H1 (cell line): ENCODE measurements around the gene CENPP. TPM values are rescaled to one million over a fixed set of nuclear protein-coding genes. Genes with fewer than 3 reads are reported as not detected.

Experiments used
- CTCF ChIA-PET: fragments of 300-600 bp; sonication (Branson Sonifier 250); formaldehyde crosslinking; loops from one replicate; lab custom pipeline; 2021; ENCODE audit not compliant: partially characterized antibody; lab: Charles Lee
- POLR2A ChIA-PET: fragments of 300-600 bp; sonication (Branson Sonifier 250); formaldehyde crosslinking; loops from one replicate; lab custom pipeline; 2021; ENCODE audit warnings: inconsistent platforms; ENCODE audit not compliant: partially characterized antibody; lab: Charles Lee
- DNase-seq, 2 experiments: peaks; one replicate each; pipeline versions ENCODE4 v3.0.0 to v3.0.0-alpha.2; 2010 to 2022; ENCODE audit warnings: low spot score in 2 of 2, low read depth in 1 of 2, mixed read lengths in 1 of 2
- FAIRE-seq: peaks from 2 replicates; lab custom pipeline; 2011; peaks lifted over from hg19 to GRCh38; lab: Jason Lieb, UNC
- H2AFZ ChIP-seq: 2 replicates; pipeline ENCODE4 v1.8.1; 2012; ENCODE audit warnings: low read length, inconsistent platforms
- H2AK5ac ChIP-seq: 2 replicates; pipeline ENCODE4 v1.6.1; 2013; ENCODE audit warnings: low read depth, low read length
- H2BK120ac ChIP-seq: replicated peaks from 2 replicates; pipeline ENCODE3; 2013; ENCODE audit warnings: low read depth, low read length, inconsistent platforms
- H2BK12ac ChIP-seq: 2 replicates; pipeline ENCODE4 v1.6.1; 2013; ENCODE audit warnings: low read depth, low read length
- H2BK15ac ChIP-seq: 2 replicates; pipeline ENCODE4 v1.6.1; 2013; ENCODE audit warnings: low read length
- H2BK20ac ChIP-seq: 2 replicates; pipeline ENCODE4 v1.6.1; 2013; ENCODE audit warnings: low read length
- H2BK5ac ChIP-seq: 2 replicates; pipeline ENCODE4 v1.6.1; 2013; ENCODE audit warnings: low read depth, low read length
- H3K14ac ChIP-seq: 2 replicates; pipeline ENCODE4 v1.6.1; 2013; ENCODE audit warnings: inconsistent platforms; ENCODE audit not compliant: insufficient read length
- H3K18ac ChIP-seq: 2 replicates; pipeline ENCODE4 v1.6.1; 2013; ENCODE audit warnings: low read length; ENCODE audit errors: extremely low read depth
- H3K23ac ChIP-seq: 2 replicates; pipeline ENCODE4 v1.6.1; 2013; ENCODE audit warnings: inconsistent platforms; ENCODE audit not compliant: insufficient read length
- H3K23me2 ChIP-seq: 2 replicates; pipeline ENCODE4 v1.6.1; 2013; ENCODE audit warnings: low read depth, low read length
- H3K27ac ChIP-seq: 2 replicates; pipeline ENCODE4 v1.6.1; 2011; ENCODE audit warnings: low read depth, low read length, inconsistent platforms
- H3K27me3 ChIP-seq, 4 experiments: replicated peaks in 1 of 4; 1 replicate in 1 of 4; 2 replicates in 3 of 4; pipeline versions ENCODE4 v1.6.1 to v1.8.1; 2011 to 2013; ENCODE audit warnings: low read length in 3 of 4, mild to moderate bottlenecking in 3 of 4, inconsistent platforms in 2 of 4, mixed read lengths in 2 of 4, moderate library complexity in 1 of 4; ENCODE audit not compliant: control insufficient read depth in 3 of 4, insufficient read depth in 3 of 4; ENCODE audit errors: extremely low read depth in 1 of 4
- H3K36me3 ChIP-seq, 4 experiments: 2 replicates each; pipeline versions ENCODE4 v1.6.1 to v1.8.1; 2011 to 2013; ENCODE audit warnings: mild to moderate bottlenecking in 4 of 4, low read length in 3 of 4, moderate library complexity in 2 of 4, control low read depth in 1 of 4, inconsistent platforms in 1 of 4; ENCODE audit not compliant: insufficient read depth in 4 of 4, control insufficient read depth in 2 of 4
- H3K4ac ChIP-seq: replicated peaks from 2 replicates; pipeline ENCODE3; 2013; ENCODE audit warnings: low read length, low read depth, mixed read lengths, inconsistent platforms; ENCODE audit not compliant: insufficient read length
- H3K4me1 ChIP-seq, 4 experiments: replicated peaks in 1 of 4; 1 replicate in 1 of 4; 2 replicates in 3 of 4; pipeline versions ENCODE4 v1.6.1 to v1.8.1; 2011 to 2013; ENCODE audit warnings: low read length in 3 of 4, inconsistent platforms in 2 of 4, mixed read lengths in 1 of 4; ENCODE audit not compliant: insufficient read depth in 4 of 4, control insufficient read depth in 3 of 4
- H3K4me2 ChIP-seq, 2 experiments: 2 replicates each; pipeline versions ENCODE4 v1.6.1 to v1.8.1; 2011 to 2013; ENCODE audit warnings: low read depth in 2 of 2, low read length in 2 of 2, control low read depth in 1 of 2, inconsistent platforms in 1 of 2, mild to moderate bottlenecking in 1 of 2; ENCODE audit not compliant: insufficient read depth in 1 of 2
- H3K4me3 ChIP-seq, 4 experiments: fragments of 200-600, 300-600 bp in 1 of 4; sonication (generic), shearing (Covaris generic), sonication (Bioruptor Twin) in 1 of 4; 2 replicates each; pipeline versions ENCODE4 v1.5.1 to v1.8.1; 2011 to 2016; ENCODE audit warnings: low read length in 4 of 4, low read depth in 3 of 4, control low read depth in 2 of 4, inconsistent platforms in 2 of 4, mild to moderate bottlenecking in 2 of 4, mixed read lengths in 1 of 4, moderate library complexity in 1 of 4; ENCODE audit not compliant: insufficient read depth in 2 of 4; ENCODE audit errors: extremely low read depth in 1 of 4
- H3K56ac ChIP-seq: replicated peaks from 2 replicates; pipeline ENCODE3; 2013; ENCODE audit warnings: low read depth, mild to moderate bottlenecking, mixed read lengths, low read length, inconsistent platforms; ENCODE audit not compliant: insufficient read length
- H3K79me1 ChIP-seq: 2 replicates; pipeline ENCODE4 v1.6.1; 2013; ENCODE audit warnings: low read depth, low read length, control low read depth
- H3K79me2 ChIP-seq, 2 experiments: 2 replicates each; pipeline versions ENCODE4 v1.6.1 to v1.8.1; 2012 to 2013; ENCODE audit warnings: low read length in 2 of 2, mild to moderate bottlenecking in 2 of 2, inconsistent platforms in 1 of 2; ENCODE audit not compliant: insufficient read depth in 2 of 2, control insufficient read depth in 1 of 2
- H3K9ac ChIP-seq, 4 experiments: replicated peaks in 1 of 4; 1 replicate in 1 of 4; 2 replicates in 3 of 4; pipeline versions ENCODE4 v1.6.1 to v1.8.1; 2011 to 2013; ENCODE audit warnings: low read depth in 3 of 4, low read length in 3 of 4, control low read depth in 2 of 4, mild to moderate bottlenecking in 2 of 4, moderate library complexity in 2 of 4, inconsistent platforms in 1 of 4; ENCODE audit errors: extremely low read depth in 1 of 4
- H3K9me3 ChIP-seq, 2 experiments: 2 replicates each; pipeline versions ENCODE4 v1.6.1 to v1.8.1; 2012 to 2013; ENCODE audit warnings: mild to moderate bottlenecking in 2 of 2, moderate library complexity in 2 of 2, control low read depth in 1 of 2, inconsistent platforms in 1 of 2, low read depth in 1 of 2, low read length in 1 of 2, mixed read lengths in 1 of 2; ENCODE audit not compliant: insufficient read depth in 2 of 2
- H4K20me1 ChIP-seq, 2 experiments: replicated peaks in 1 of 2; 2 replicates each; pipeline versions ENCODE3 to v1.8.1; 2011 to 2013; ENCODE audit warnings: inconsistent platforms in 2 of 2, low read length in 2 of 2, mild to moderate bottlenecking in 1 of 2; ENCODE audit not compliant: insufficient read depth in 2 of 2, control insufficient read depth in 1 of 2
- H4K5ac ChIP-seq: 2 replicates; pipeline ENCODE4 v1.6.1; 2013; ENCODE audit warnings: low read length, low read depth, mixed read lengths, inconsistent platforms; ENCODE audit not compliant: insufficient read length
- H4K8ac ChIP-seq: 2 replicates; pipeline ENCODE4 v1.8.0; 2013; ENCODE audit warnings: mild to moderate bottlenecking, moderate library complexity, low read length, inconsistent platforms; ENCODE audit not compliant: insufficient read depth; ENCODE audit errors: extremely low read depth
- H4K91ac ChIP-seq: replicated peaks from 2 replicates; pipeline ENCODE3; 2013; ENCODE audit warnings: low read length, mixed read lengths, inconsistent platforms; ENCODE audit not compliant: insufficient read length
- ATF3 ChIP-seq: IDR thresholded peaks from 2 replicates; pipeline ENCODE4 v1.6.1; 2011; ENCODE audit warnings: low read depth, mild to moderate bottlenecking, low read length; ENCODE audit not compliant: insufficient read depth
- EGR1 ChIP-seq: IDR thresholded peaks from 2 replicates; pipeline ENCODE4 v1.6.1; 2011; ENCODE audit warnings: low read depth, low read length, borderline replicate concordance
- GTF2F1 ChIP-seq: IDR thresholded peaks from 2 replicates; pipeline ENCODE4 v1.6.1; 2012; ENCODE audit warnings: low read depth, low read length, improper control_type of control experiment, borderline replicate concordance
- JUND ChIP-seq: IDR thresholded peaks from 2 replicates; pipeline ENCODE4 v1.6.1; 2011; ENCODE audit warnings: mild to moderate bottlenecking, improper control_type of control experiment, low read length
- MAFK ChIP-seq: IDR thresholded peaks from 2 replicates; pipeline ENCODE4 v1.6.1; 2012; ENCODE audit warnings: low read depth, mild to moderate bottlenecking, improper control_type of control experiment, low read length
- POU5F1 ChIP-seq: IDR thresholded peaks from 2 replicates; pipeline ENCODE4 v1.6.1; 2011; ENCODE audit warnings: low read depth, mild to moderate bottlenecking, low read length, moderate library complexity
- SIX5 ChIP-seq: IDR thresholded peaks from 2 replicates; pipeline ENCODE4 v1.6.1; 2011; ENCODE audit warnings: mild to moderate bottlenecking, low read depth, low read length
- SP1 ChIP-seq: IDR thresholded peaks from 2 replicates; pipeline ENCODE4 v1.6.1; 2011; ENCODE audit warnings: low read depth, low read length
- SP4 ChIP-seq: IDR thresholded peaks from 2 replicates; pipeline ENCODE4 v1.6.1; 2012; ENCODE audit warnings: low read length, inconsistent platforms
- ZNF274 ChIP-seq: IDR thresholded peaks from 2 replicates; pipeline ENCODE4 v1.7.0; 2012; ENCODE audit warnings: low read length, borderline replicate concordance; ENCODE audit errors: extremely low read depth
- WGBS, 2 experiments: shearing (Covaris generic) in 1 of 2; methylation state at CpG; one replicate each; pipeline versions ENCODE4 v1.1.6 to v1.1.7; 2013 to 2015; ENCODE audit warnings: low lambda C conversion rate in 2 of 2, mixed read lengths in 2 of 2, inconsistent platforms in 1 of 2, low coverage in 1 of 2, missing lambda C conversion rate in 1 of 2; ENCODE audit not compliant: insufficient replicate concordance in 2 of 2, insufficient coverage in 1 of 2, insufficient read length in 1 of 2; ENCODE audit errors: extremely low coverage in 1 of 2, missing lambda C conversion rate in 1 of 2; 5-methylcytosine and 5-hydroxymethylcytosine counted together
- polyA plus RNA-seq, 7 experiments: library from polyadenylated mRNA; depleted of rRNA in 3 of 7; stranded (reverse) in 5 of 7; unstranded in 2 of 7; fragments of >200 nt in 5 of 7; fragments of 200-250 nt in 2 of 7; gene quantifications; 1 replicate in 5 of 7; 2 replicates in 1 of 7; 4 replicates in 1 of 7; pipeline versions ENCODE4 v1.2.1 to v1.2.3, GENCODE V29; 2011 to 2013; ENCODE audit warnings: missing spikeins in 2 of 7, mixed read lengths in 2 of 7
- total RNA-seq: library from RNA; stranded (reverse); fragmentation: NEBNext Ultra II Directional; extraction: Animal tissue kit (Norgen Biotek cat#: 25700); gene quantifications from 2 replicates; pipeline ENCODE4 v1.2.1, GENCODE V29; 2021

The CENPP gene
- total and polyA plus RNA-seq, 2 of the 8 experiments (the other 6 are each of a cell fraction or from before 2014, with no cell fraction given): 2.7 to 10.8 TPM

GRCh38 chr9:92617951-92618510 lies 292.3 kb downstream of the CENPP start:
- H3K27me3 ChIP-seq: no peaks in the 10 kb centered on the region
- POLR2A ChIA-PET: no interaction called here
- H3K36me3 ChIP-seq: peaks cover 3 to 17% (median 9%) of the 10 kb centered on the region in 4 experiments; a peak in 6 of 8 replicates
- no peaks in the 10 kb centered on the region for H3K9me3 ChIP-seq
- H2BK5ac ChIP-seq: no peak overlapping the region
- H3K27ac ChIP-seq: no peak overlapping the region
- H3K18ac ChIP-seq: no peak overlapping the region
- H4K91ac ChIP-seq: no peak overlapping the region
- no peaks in the 10 kb centered on the region for H3K79me1 ChIP-seq
- FAIRE-seq (no peak), DNase-seq (no peak)
- H4K20me1 ChIP-seq: peaks cover 0 to 2% of the 10 kb centered on the region in 2 experiments
- CTCF ChIA-PET: interaction anchor here (1.1 to 2.4 kb wide), 2 partner anchors 17 to 115 kb away, joined by 4 to 12 read pairs; no protein-coding TSS in a partner anchor
- no peaks in the 10 kb centered on the region for H3K23me2 ChIP-seq
- TF ChIP-seq ATF3 (no peak), ZNF274 (no peak), GTF2F1 (no peak), SP1 (no peak), POU5F1 (no peak), EGR1 (no peak), SIX5 (no peak), MAFK (no peak), SP4 (no peak), JUND (no peak)
- no peak overlapping the region for H3K56ac ChIP-seq
- no peak overlapping the region for H2BK120ac ChIP-seq
- H3K9ac ChIP-seq: no peak overlapping the region
- H3K23ac ChIP-seq: no peak overlapping the region
- H3K4me3 ChIP-seq: no peak overlapping the region
- H2BK15ac ChIP-seq: no peak overlapping the region
- H2BK12ac ChIP-seq: no peak overlapping the region
- no peak overlapping the region for H3K4ac ChIP-seq
- no peaks in the 10 kb centered on the region for H3K79me2 ChIP-seq
- no peak overlapping the region for H3K14ac ChIP-seq
- H2BK20ac ChIP-seq: no peak overlapping the region
- no peaks in the 10 kb centered on the region for H3K4me1 ChIP-seq
- H4K8ac ChIP-seq: no peak overlapping the region
- H2AFZ ChIP-seq: no peak overlapping the region
- no peak overlapping the region for H2AK5ac ChIP-seq
- H3K4me2 ChIP-seq: no peak overlapping the region
- WGBS, 2 experiments: 90% methylated on average over 11 of the region's 11 CpGs; no CpG with 5 or more reads in 1 of the 2 experiments
- no peak overlapping the region for H4K5ac ChIP-seq
